ENCODE data around the gene LIPE. TPM values are rescaled to one million over a fixed set of nuclear protein-coding genes. Genes with fewer than 3 reads are reported as not detected.

The LIPE gene
- total RNA-seq, 1 donor = 1.8 TPM

DNA sequence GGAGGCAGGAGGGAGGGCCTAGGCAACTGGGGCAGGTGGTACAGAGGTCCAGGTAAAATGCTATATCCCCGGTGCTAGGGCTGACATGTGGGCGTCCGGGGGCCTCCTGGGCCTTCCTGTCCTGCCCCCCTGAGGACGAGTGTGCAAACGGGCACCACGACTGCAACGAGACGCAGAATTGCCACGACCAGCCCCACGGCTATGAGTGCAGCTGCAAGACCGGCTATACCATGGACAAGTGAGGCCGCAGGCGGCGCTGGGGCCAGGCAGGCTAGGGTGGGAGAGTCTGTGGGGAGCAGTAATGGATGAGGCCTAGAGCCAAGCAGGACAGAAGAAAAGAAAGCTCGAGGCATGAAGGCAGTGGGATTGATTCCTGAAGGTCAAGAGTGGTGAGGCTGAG lies 58.4 kb downstream of the LIPE start:
- no peaks in the 10 kb centered on the region for H3K4me1 ChIP-seq (ENCODE audit: insufficient read depth, low read length)
- H2AFZ ChIP-seq (ENCODE audit: low read length) = no peak overlapping the region
- no peaks in the 10 kb centered on the region for H3K27me3 ChIP-seq (ENCODE audit: insufficient read depth, low read length)
- H3K4me3 ChIP-seq (ENCODE audit: insufficient read depth, low read length) = no peak overlapping the region
- no peaks in the 10 kb centered on the region for H4K20me1 ChIP-seq (ENCODE audit: insufficient read depth, low read length)
- DNase-seq (ENCODE audit: insufficient read length, low spot score, missing footprints) = no peak
- no peak overlapping the region for H3K4me2 ChIP-seq (ENCODE audit: insufficient read depth, low read length)
- H3K36me3 ChIP-seq (ENCODE audit: insufficient read depth, low read length) = peaks cover 9% of the 10 kb centered on the region
- H3K9me3 ChIP-seq (ENCODE audit: low read depth, low read length) = no peaks in the 10 kb centered on the region
- no peak overlapping the region for H3K27ac ChIP-seq (ENCODE audit: low read depth, low read length)
- TF ChIP-seq, protein P1, sequence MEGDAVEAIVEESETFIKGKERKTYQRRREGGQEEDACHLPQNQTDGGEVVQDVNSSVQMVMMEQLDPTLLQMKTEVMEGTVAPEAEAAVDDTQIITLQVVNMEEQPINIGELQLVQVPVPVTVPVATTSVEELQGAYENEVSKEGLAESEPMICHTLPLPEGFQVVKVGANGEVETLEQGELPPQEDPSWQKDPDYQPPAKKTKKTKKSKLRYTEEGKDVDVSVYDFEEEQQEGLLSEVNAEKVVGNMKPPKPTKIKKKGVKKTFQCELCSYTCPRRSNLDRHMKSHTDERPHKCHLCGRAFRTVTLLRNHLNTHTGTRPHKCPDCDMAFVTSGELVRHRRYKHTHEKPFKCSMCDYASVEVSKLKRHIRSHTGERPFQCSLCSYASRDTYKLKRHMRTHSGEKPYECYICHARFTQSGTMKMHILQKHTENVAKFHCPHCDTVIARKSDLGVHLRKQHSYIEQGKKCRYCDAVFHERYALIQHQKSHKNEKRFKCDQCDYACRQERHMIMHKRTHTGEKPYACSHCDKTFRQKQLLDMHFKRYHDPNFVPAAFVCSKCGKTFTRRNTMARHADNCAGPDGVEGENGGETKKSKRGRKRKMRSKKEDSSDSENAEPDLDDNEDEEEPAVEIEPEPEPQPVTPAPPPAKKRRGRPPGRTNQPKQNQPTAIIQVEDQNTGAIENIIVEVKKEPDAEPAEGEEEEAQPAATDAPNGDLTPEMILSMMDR (IDR thresholded peaks at IDR 0.05; ENCODE audit: extremely low read depth, low read depth, low read length) = no peak
- no peaks in the 10 kb centered on the region for H3K79me2 ChIP-seq (ENCODE audit: insufficient read depth, low read length)

DNA sequence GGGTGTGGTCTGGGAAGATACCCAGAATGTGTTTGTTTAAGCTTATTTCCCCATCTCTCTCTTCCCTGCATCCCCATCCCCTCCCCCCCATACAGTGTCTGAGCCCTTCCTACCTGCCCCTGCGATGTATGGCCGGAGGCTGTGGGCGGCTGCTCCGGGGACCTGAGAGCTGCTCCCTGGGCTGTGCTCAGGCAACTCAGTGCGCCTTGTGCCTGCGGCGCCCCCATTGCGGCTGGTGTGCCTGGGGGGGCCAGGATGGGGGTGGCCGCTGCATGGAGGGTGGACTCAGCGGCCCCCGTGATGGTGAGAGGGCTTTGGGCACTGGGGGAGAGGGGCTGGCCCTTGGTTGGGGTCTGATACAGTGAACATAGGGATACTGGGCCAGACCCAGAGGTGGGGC lies 58.8 kb downstream of the LIPE start:
- Histone ChIP-seq H3K79me2 (ENCODE audit: insufficient read depth, low read length) (no peaks in the 10 kb centered on the region), H4K20me1 (ENCODE audit: insufficient read depth, low read length) (no peaks in the 10 kb centered on the region), H2AFZ (ENCODE audit: low read length) (no peak overlapping the region), H3K27me3 (ENCODE audit: insufficient read depth, low read length) (no peaks in the 10 kb centered on the region), H3K27ac (ENCODE audit: low read depth, low read length) (no peak overlapping the region), H3K4me3 (ENCODE audit: insufficient read depth, low read length) (no peak overlapping the region), H3K4me2 (ENCODE audit: insufficient read depth, low read length) (no peak overlapping the region), H3K36me3 (ENCODE audit: insufficient read depth, low read length) (peaks cover 13% of the 10 kb centered on the region), H3K9me3 (ENCODE audit: low read depth, low read length) (no peaks in the 10 kb centered on the region), H3K4me1 (ENCODE audit: insufficient read depth, low read length) (no peaks in the 10 kb centered on the region)
- no peak for DNase-seq (ENCODE audit: insufficient read length, low spot score, missing footprints)
- TF ChIP-seq, protein P1 (IDR thresholded peaks at IDR 0.05; ENCODE audit: extremely low read depth, low read depth, low read length) = no peak

GRCh38 chr19:42367929-42368328 lies 59.3 kb downstream of the LIPE start:
- H3K4me3 ChIP-seq (ENCODE audit: insufficient read depth, low read length) = no peak overlapping the region
- peaks cover 15% of the 10 kb centered on the region for H3K36me3 ChIP-seq (ENCODE audit: insufficient read depth, low read length)
- no peak overlapping the region for H3K4me2 ChIP-seq (ENCODE audit: insufficient read depth, low read length)
- H3K79me2 ChIP-seq (ENCODE audit: insufficient read depth, low read length) = no peaks in the 10 kb centered on the region
- H4K20me1 ChIP-seq (ENCODE audit: insufficient read depth, low read length) = no peaks in the 10 kb centered on the region
- no peaks in the 10 kb centered on the region for H3K27me3 ChIP-seq (ENCODE audit: insufficient read depth, low read length)
- H3K4me1 ChIP-seq (ENCODE audit: insufficient read depth, low read length) = no peaks in the 10 kb centered on the region
- TF ChIP-seq, protein P1 (IDR thresholded peaks at IDR 0.05; ENCODE audit: extremely low read depth, low read depth, low read length) = no peak
- H2AFZ ChIP-seq (ENCODE audit: low read length) = no peak overlapping the region
- H3K27ac ChIP-seq (ENCODE audit: low read depth, low read length) = no peak overlapping the region
- no peak for DNase-seq (ENCODE audit: insufficient read length, low spot score, missing footprints)
- no peaks in the 10 kb centered on the region for H3K9me3 ChIP-seq (ENCODE audit: low read depth, low read length)

DNA sequence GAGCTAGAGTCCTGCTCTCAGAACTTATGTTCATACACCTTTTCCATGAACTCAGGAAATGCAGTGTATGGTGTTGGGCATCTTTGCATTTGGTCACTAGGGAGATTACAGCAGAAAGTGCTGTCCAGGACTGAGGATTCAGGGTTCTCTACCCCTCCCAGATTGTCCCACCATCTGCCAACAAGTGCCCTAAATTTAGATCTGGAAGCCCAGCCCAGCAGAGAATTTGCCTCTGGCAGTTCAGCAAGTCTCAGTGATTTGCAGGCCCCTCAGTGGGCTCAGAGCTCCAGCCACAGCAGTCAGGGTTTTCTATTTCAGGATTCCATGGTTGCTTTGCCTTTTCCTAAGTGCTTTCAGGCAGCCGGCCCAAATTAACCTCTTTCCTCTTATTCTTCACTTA lies 60.5 kb downstream of the LIPE start:
- Histone ChIP-seq H3K79me2 (ENCODE audit: insufficient read depth, low read length) (no peaks in the 10 kb centered on the region), H3K4me3 (ENCODE audit: insufficient read depth, low read length) (no peak overlapping the region), H3K27me3 (ENCODE audit: insufficient read depth, low read length) (no peaks in the 10 kb centered on the region), H2AFZ (ENCODE audit: low read length) (no peak overlapping the region), H3K4me1 (ENCODE audit: insufficient read depth, low read length) (no peaks in the 10 kb centered on the region), H4K20me1 (ENCODE audit: insufficient read depth, low read length) (no peaks in the 10 kb centered on the region), H3K9me3 (ENCODE audit: low read depth, low read length) (no peaks in the 10 kb centered on the region), H3K4me2 (ENCODE audit: insufficient read depth, low read length) (no peak overlapping the region), H3K27ac (ENCODE audit: low read depth, low read length) (no peak overlapping the region), H3K36me3 (ENCODE audit: insufficient read depth, low read length) (peaks cover 15% of the 10 kb centered on the region)
- TF ChIP-seq, protein P1 (IDR thresholded peaks at IDR 0.05; ENCODE audit: extremely low read depth, low read depth, low read length) = no peak
- DNase-seq (ENCODE audit: insufficient read length, low spot score, missing footprints) = no peak

Data from osteoblast (primary cell).